WTC11 (cell line): ENCODE measurements around the gene ELMOD1.

Experiments
- ATF3 ChIP-seq: sonication (generic); formaldehyde crosslinking; conservative IDR thresholded peaks from 2 replicates; pipeline ENCODE4 v1.8.1; 2022; ENCODE audit warnings: mild to moderate bottlenecking, missing genetic modification reagents
- CTCF ChIP-seq: fragments of 200-600 bp; IDR thresholded peaks from 2 replicates; pipeline ENCODE4 v1.8.0; 2022; ENCODE audit warnings: antibody characterized with exemption
- MAX ChIP-seq: sonication (generic); formaldehyde crosslinking; IDR thresholded peaks from 2 replicates; pipeline ENCODE4 v1.8.0; 2022; ENCODE audit warnings: mild to moderate bottlenecking, missing genetic modification reagents
- NR2C2 ChIP-seq: sonication (generic); formaldehyde crosslinking; IDR thresholded peaks from 2 replicates; pipeline ENCODE4 v1.8.0; 2022; ENCODE audit warnings: mild to moderate bottlenecking, missing genetic modification reagents
- NR3C1 ChIP-seq: sonication (generic); formaldehyde crosslinking; conservative IDR thresholded peaks from 2 replicates; pipeline ENCODE4 v1.8.1; 2023; ENCODE audit warnings: low read depth, mild to moderate bottlenecking, missing genetic modification reagents
- TCF7 ChIP-seq: sonication (generic); formaldehyde crosslinking; IDR thresholded peaks from 2 replicates; pipeline ENCODE4 v1.8.0; 2022; ENCODE audit warnings: mild to moderate bottlenecking, low read depth, missing genetic modification reagents, moderate library complexity
- TP53 ChIP-seq: sonication (generic); formaldehyde crosslinking; IDR thresholded peaks from 2 replicates; pipeline ENCODE4 v1.8.1; 2023; ENCODE audit warnings: mild to moderate bottlenecking, missing genetic modification reagents
- USF1 ChIP-seq: sonication (generic); formaldehyde crosslinking; IDR thresholded peaks from 2 replicates; pipeline ENCODE4 v1.8.0; 2022; ENCODE audit warnings: mild to moderate bottlenecking, missing genetic modification reagents

- TF ChIP-seq MAX (no peak), CTCF (no peak), TCF7 (CRISPR knock-in tag) (no peak), USF1 (CRISPR knock-in tag) (no peak), ATF3 (no peak), NR3C1 (CRISPR knock-in tag) (no peak), TP53 (CRISPR knock-in tag) (no peak), NR2C2 (CRISPR knock-in tag) (no peak)
Measured at GRCh38 chr11:107655602-107656001, 64.7 kb downstream of the ELMOD1 start.
